Effector CD8-positive, alpha-beta T cell (primary cell): ENCODE measurements around the gene BPIFB1.

ENCODE experiments used
- DNase-seq: peaks from one replicate; lab custom pipeline; 2025; lab: John Stamatoyannopoulos, UW

The BPIFB1 gene

GRCh38 chr20:33328157-33329137, 45.4 kb downstream of the BPIFB1 start:
- DNase-seq = no peak

DNA sequence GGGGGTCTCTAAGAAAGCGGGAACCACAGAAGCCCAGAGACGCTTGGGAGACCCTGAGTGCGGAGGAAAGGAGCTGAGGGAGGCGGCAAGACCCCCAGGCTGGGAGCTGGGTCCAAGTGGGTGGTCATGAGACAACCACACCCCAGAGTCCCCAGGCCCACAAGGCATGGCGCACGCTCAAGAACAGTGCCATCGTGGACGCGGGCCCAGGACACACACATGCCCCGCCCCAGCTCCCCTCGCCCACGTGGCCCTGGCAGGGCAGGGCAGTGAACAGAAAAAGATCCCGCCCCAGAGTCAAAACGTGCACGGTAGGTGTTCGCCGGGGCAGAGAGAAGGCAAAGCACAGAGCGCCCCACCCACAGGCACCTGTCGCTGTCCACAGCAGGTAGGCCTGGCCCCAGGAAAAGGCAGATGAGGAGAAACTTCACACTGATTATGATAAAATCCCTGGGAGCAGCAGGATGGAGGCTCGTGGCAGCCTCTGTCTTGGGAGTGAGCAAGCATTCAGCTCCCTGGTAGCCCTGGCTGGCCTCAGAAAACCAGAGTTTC, 50.0 kb downstream of the BPIFB1 start:
- no peak for DNase-seq

- DNase-seq = no peak
Measured at GRCh38 chr20:33333616-33334015, 50.6 kb downstream of the BPIFB1 start.

DNA sequence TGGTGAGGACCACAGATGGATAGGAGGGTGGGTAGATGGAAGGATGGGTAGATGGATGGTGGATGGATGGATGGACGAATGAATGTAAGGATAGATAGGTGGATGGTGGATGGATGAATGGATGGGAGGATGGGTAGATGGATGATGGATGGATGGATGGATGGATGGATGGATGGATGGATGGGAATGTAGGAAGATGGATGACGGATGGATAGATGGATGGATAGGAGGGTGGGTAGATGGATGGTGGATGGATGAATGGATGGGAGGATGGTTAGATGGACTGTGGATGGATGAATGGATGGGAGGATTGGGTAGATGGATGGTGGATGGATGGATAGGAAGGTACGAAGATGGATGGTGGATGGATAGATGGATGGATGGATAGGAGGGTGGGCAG, 51.1 kb downstream of the BPIFB1 start:
- DNase-seq = no peak

GRCh38 chr20:33336375-33336774, 53.4 kb downstream of the BPIFB1 start:
- no peak for DNase-seq

- no peak for DNase-seq
Measured at GRCh38 chr20:33337119-33337518, 54.1 kb downstream of the BPIFB1 start.

DNA sequence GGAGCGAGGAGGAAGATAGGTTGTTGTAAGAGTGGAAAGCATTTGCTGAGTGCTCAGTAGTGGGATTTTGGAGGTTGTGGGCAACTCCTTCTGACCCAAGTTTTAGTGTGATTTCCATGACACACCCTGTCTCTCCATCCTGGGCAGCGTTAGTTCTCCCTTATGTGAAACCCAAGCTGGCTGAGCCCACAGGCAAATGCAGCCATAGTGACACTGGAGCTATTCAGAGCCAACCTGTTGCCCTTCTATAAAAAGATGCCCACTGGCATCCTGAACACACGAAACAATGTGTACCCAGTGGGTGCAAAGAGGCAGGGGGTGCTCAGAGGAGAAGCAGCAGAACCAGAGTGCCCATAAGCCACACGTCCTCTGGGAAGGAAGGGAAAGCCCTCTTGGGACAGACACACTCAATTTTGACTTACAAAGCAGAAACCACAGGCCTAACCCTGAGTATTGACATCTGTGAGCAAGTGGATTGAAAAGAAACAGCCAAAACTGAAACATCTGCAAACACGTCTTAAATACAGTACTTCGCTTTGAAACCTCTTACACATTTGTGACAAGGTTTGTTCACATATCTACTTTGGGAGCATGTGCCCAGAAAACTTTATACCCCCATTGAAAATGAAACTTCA, 54.6 kb downstream of the BPIFB1 start:
- no peak for DNase-seq

DNA sequence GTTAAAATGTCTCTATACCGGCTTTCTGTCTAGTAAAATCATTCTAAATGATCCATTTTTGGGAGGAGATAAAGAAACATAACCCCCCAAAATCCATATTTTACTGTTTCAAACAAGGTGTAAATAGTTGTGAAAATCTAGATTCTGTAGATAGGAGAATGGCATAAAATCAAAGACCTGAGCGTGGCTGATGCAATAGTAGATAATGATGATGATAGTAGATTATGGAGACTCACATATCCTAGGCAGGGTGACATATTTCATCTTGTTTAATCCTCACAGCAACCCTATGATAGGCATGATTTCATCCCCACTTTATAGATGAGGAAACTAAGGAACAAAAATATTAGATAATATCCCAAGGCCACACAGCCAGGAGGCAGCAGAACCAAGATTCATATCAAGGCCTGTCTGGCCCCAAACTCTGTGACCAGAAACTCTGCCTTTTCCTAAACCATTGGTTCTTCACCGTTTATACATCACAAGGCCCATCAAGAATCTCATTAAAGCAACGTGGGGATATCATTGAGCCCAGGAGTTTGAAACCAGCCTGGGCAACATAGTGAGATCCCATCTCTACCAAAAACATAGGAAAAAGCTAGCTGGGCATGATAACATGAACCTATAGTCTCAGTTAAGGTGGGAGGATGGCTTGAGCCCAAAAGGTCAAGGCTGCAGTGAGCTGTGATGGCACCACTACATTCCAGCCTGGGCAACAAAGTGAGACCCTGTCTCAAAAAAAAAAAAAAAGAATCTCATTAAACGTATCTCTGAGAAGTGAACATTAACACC, 55.6 kb downstream of the BPIFB1 start:
- no peak for DNase-seq

DNA sequence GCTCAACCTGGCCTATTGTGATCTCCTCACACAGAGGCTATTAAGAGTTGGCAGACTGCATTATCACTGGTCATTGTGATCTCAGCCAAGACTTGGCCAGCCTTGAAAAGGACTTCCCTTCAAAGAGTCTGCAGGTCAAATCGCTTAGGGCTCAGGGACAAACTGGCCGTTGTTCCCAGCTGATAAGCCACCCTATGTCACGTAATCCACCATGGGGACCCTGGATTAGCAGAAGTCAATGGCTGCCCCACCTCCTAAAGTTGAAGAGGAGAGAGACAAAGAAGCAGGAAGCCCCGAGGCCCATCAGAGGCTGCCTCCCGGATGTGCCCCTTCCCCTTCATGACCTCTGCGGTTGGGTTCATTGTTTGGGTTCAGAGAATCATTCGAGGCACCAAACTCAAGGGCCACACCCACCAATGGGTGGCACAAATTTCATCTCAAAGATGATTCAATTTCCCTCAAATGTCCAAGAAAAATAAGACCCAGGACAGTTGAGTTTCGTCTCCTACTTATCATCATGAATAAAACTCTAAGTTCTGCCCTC, 56.6 kb downstream of the BPIFB1 start:
- DNase-seq = no peak

- no peak for DNase-seq
Measured at GRCh38 chr20:33343521-33343920, 60.5 kb downstream of the BPIFB1 start.

DNA sequence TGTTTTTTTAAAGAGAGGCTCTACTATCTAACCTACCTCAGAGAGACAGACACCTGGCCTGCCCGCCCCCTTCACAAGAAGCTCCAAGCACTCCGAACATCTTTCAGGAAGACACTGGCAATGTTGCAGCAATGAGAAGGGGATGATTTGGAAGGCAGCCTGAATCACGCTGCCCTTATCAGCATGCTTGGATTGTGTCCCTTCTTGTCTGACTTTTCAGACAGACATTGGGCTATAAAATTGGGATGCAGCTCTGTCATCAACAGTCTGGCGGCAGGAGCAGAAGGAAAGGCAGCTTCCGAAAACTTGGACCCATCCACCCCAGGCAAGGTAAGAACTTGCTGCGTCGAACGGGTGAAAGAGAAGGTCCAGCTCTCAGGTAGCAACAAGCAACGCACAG, 62.3 kb downstream of the BPIFB1 start:
- no peak for DNase-seq

DNA sequence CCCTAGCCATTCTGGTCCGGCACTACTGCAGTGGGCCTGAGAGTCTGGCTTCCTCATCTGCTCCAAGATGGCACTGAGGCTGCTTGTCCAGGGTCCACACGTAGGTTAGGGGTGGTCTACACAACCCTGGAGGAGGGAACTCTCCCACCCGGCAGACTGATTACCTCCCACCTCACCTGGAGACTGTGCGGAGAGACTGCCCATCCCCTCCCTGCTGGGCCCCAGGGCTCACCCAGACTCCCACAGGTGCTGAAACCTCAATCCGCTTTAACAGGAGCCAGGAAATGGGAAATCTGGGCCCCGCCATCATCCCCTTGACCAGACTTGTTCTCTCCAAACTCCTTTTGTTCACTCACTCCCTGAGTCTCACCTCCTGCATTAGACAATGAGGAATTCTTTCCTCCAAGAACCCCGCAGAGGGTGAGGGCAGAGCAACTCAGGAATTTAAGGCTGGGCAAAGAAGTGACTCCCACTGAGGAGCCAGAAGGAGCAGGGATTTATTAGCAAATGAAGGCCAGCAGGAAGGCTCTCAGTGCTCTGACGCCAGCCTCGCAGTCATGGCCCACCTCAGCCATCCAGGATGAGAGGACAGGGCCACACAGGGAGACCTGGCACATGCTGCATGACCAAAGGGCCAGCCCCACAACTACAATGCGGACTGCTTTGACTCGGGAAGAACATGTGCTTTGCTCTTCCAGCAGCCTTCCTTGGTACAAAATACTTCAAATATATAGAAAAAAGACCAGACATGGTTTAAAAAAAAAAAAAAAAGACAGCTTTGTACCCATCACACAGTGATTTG, 65.3 kb downstream of the BPIFB1 start:
- DNase-seq = no peak

GRCh38 chr20:33349493-33349892, 66.5 kb downstream of the BPIFB1 start:
- no peak for DNase-seq

DNA sequence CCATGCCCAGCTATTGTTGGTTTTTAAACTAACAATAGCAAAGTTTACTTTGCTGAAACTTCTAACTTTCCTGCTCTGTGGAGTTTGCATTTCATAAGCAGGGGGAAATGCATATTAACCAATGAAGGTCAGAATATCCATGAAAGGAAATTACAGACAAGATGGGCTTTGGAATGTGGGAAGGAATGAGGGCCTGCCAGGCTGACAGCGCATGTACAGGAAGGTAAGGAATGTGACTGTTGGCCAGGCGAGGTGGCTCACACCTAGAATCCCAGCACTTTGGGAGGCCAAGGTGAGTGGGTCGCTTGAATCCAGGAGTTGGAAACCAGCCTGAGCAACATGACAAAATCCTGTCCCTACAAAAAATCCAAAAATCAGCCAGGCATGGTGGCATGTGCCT, 68.7 kb downstream of the BPIFB1 start:
- DNase-seq = no peak

DNA sequence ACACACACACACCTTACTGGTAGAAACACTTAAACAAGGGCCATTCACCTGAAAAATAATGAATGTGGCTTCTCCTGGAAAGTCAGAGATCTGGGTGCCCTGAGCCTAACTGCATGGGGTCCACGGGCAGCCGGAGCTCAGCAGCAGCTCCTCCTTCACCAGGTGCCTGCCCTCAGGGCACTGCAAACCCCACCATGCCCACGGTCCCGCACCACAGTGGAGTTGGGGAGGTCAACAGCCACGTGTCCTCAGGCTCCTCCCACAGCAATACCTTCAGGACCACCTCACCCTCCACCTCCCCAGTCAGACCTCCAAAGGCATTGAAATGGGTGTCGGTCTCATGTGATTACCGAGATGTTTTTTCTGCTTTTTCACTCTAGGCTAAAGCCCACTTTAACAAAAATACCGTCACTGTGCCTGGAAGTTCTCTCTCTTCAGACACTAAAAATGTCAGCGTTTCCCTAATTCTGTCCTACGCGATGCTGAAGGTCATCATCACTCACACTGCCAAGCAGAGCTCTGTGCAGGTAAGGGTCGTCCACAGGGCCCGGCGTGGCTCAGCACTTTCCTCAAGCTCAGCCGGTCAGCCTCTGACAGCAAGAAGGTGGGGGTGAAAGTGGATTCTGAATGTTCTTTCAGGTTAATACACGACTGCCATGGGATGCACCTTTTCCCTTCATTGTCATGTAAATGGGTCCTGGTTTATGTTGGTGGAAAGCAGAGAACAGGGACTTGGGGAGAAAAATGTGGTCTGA, 69.4 kb downstream of the BPIFB1 start:
- DNase-seq = no peak

DNA sequence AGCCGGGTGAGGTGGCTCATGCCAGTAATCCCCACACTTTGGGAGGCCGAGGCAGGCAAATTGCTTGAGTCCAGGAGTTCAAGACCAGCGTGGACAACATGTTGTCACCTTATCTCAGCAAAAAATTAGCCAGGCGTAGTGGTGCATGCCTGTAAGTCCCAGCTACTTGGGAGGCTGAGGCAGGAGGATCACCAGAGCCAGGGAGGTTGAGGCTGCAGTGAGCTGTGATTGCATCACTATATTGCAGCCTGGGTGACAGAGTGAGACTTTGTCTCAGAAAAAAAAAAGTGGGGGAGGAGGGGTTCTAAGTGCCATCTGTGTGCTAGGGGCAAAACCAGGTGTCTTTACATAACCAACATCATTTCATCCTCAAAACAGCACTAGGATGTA, 70.0 kb downstream of the BPIFB1 start:
- DNase-seq = no peak
